Measurements from ENCODE around the gene CACNA1C.

Gene CACNA1C

GRCh38 chr12:2165021-2165420, 112.2 kb downstream of the CACNA1C start:
- H3K27ac ChIP-seq (ENCODE audit: low read depth, low read length), result no peak overlapping the region
- peaks cover 25 to 39% of the 10 kb centered on the region in 2 donors for H3K4me1 ChIP-seq (ENCODE audit: control insufficient read depth in 1 of 2, insufficient read depth in 2 of 2, low read length in 2 of 2)
- H3K9ac ChIP-seq (ENCODE audit: low read depth in 1 of 2, low read length in 2 of 2), result no peak overlapping the region
- no peaks in the 10 kb centered on the region for H3K36me3 ChIP-seq (ENCODE audit: control insufficient read depth in 1 of 2, insufficient read depth in 2 of 2, low read length in 2 of 2)
- H3K4me3 ChIP-seq (ENCODE audit: low read depth in 1 of 2, low read length in 2 of 2), result no peak overlapping the region
- H3K27me3 ChIP-seq (ENCODE audit: control insufficient read depth in 1 of 2, insufficient read depth in 2 of 2, low read length in 2 of 2), result no peaks in the 10 kb centered on the region
- H3K9me3 ChIP-seq (ENCODE audit: control insufficient read depth in 1 of 2, low read length in 2 of 2), result peaks cover 4 to 7% of the 10 kb centered on the region in 2 donors

GRCh38 chr12:2165927-2166326, 113.1 kb downstream of the CACNA1C start:
- peaks cover 25 to 39% of the 10 kb centered on the region in 2 donors for H3K4me1 ChIP-seq (ENCODE audit: control insufficient read depth in 1 of 2, insufficient read depth in 2 of 2, low read length in 2 of 2)
- H3K4me3 ChIP-seq (ENCODE audit: low read depth in 1 of 2, low read length in 2 of 2), result no peak overlapping the region
- H3K27ac ChIP-seq (ENCODE audit: low read depth, low read length), result no peak overlapping the region
- H3K9ac ChIP-seq (ENCODE audit: low read depth in 1 of 2, low read length in 2 of 2), result no peak overlapping the region
- H3K27me3 ChIP-seq (ENCODE audit: control insufficient read depth in 1 of 2, insufficient read depth in 2 of 2, low read length in 2 of 2), result no peaks in the 10 kb centered on the region
- H3K36me3 ChIP-seq (ENCODE audit: control insufficient read depth in 1 of 2, insufficient read depth in 2 of 2, low read length in 2 of 2), result no peaks in the 10 kb centered on the region
- H3K9me3 ChIP-seq (ENCODE audit: control insufficient read depth in 1 of 2, low read length in 2 of 2), result peaks cover 4 to 7% of the 10 kb centered on the region in 2 donors

GRCh38 chr12:2166696-2167095, 113.9 kb downstream of the CACNA1C start:
- Histone ChIP-seq H3K27ac (ENCODE audit: low read depth, low read length) (no peak overlapping the region), H3K27me3 (ENCODE audit: control insufficient read depth in 1 of 2, insufficient read depth in 2 of 2, low read length in 2 of 2) (no peaks in the 10 kb centered on the region), H3K36me3 (ENCODE audit: control insufficient read depth in 1 of 2, insufficient read depth in 2 of 2, low read length in 2 of 2) (no peaks in the 10 kb centered on the region), H3K4me3 (ENCODE audit: low read depth in 1 of 2, low read length in 2 of 2) (no peak overlapping the region), H3K9me3 (ENCODE audit: control insufficient read depth in 1 of 2, low read length in 2 of 2) (peaks cover 4 to 7% of the 10 kb centered on the region in 2 donors), H3K9ac (ENCODE audit: low read depth in 1 of 2, low read length in 2 of 2) (no peak overlapping the region), H3K4me1 (ENCODE audit: control insufficient read depth in 1 of 2, insufficient read depth in 2 of 2, low read length in 2 of 2) (peaks cover 20 to 35% of the 10 kb centered on the region in 2 donors)

- Histone ChIP-seq H3K9me3 (ENCODE audit: control insufficient read depth in 1 of 2, low read length in 2 of 2) (peaks cover 4 to 7% of the 10 kb centered on the region in 2 donors), H3K27ac (ENCODE audit: low read depth, low read length) (no peak overlapping the region), H3K4me1 (ENCODE audit: control insufficient read depth in 1 of 2, insufficient read depth in 2 of 2, low read length in 2 of 2) (peaks cover 20 to 31% of the 10 kb centered on the region in 2 donors), H3K27me3 (ENCODE audit: control insufficient read depth in 1 of 2, insufficient read depth in 2 of 2, low read length in 2 of 2) (no peaks in the 10 kb centered on the region), H3K36me3 (ENCODE audit: control insufficient read depth in 1 of 2, insufficient read depth in 2 of 2, low read length in 2 of 2) (no peaks in the 10 kb centered on the region), H3K4me3 (ENCODE audit: low read depth in 1 of 2, low read length in 2 of 2) (no peak overlapping the region), H3K9ac (ENCODE audit: low read depth in 1 of 2, low read length in 2 of 2) (no peak overlapping the region)
Observed at GRCh38 chr12:2167231-2167630, 114.4 kb downstream of the CACNA1C start.

GRCh38 chr12:2168808-2169207, 116.0 kb downstream of the CACNA1C start:
- Histone ChIP-seq H3K27ac (ENCODE audit: low read depth, low read length) (no peak overlapping the region), H3K27me3 (ENCODE audit: control insufficient read depth in 1 of 2, insufficient read depth in 2 of 2, low read length in 2 of 2) (no peaks in the 10 kb centered on the region), H3K4me1 (ENCODE audit: control insufficient read depth in 1 of 2, insufficient read depth in 2 of 2, low read length in 2 of 2) (peaks cover 10 to 18% of the 10 kb centered on the region in 2 donors), H3K4me3 (ENCODE audit: low read depth in 1 of 2, low read length in 2 of 2) (no peak overlapping the region), H3K9me3 (ENCODE audit: control insufficient read depth in 1 of 2, low read length in 2 of 2) (peaks cover 4 to 7% of the 10 kb centered on the region in 2 donors), H3K9ac (ENCODE audit: low read depth in 1 of 2, low read length in 2 of 2) (no peak overlapping the region), H3K36me3 (ENCODE audit: control insufficient read depth in 1 of 2, insufficient read depth in 2 of 2, low read length in 2 of 2) (no peaks in the 10 kb centered on the region)

- H3K4me3 ChIP-seq (ENCODE audit: low read depth in 1 of 2, low read length in 2 of 2), result no peak overlapping the region
- no peaks in the 10 kb centered on the region for H3K36me3 ChIP-seq (ENCODE audit: control insufficient read depth in 1 of 2, insufficient read depth in 2 of 2, low read length in 2 of 2)
- no peak overlapping the region for H3K27ac ChIP-seq (ENCODE audit: low read depth, low read length)
- no peaks in the 10 kb centered on the region for H3K27me3 ChIP-seq (ENCODE audit: control insufficient read depth in 1 of 2, insufficient read depth in 2 of 2, low read length in 2 of 2)
- peaks cover 8 to 13% of the 10 kb centered on the region in 2 donors for H3K4me1 ChIP-seq (ENCODE audit: control insufficient read depth in 1 of 2, insufficient read depth in 2 of 2, low read length in 2 of 2)
- H3K9ac ChIP-seq (ENCODE audit: low read depth in 1 of 2, low read length in 2 of 2), result no peak overlapping the region
- H3K9me3 ChIP-seq (ENCODE audit: control insufficient read depth in 1 of 2, low read length in 2 of 2), result peaks cover 4 to 7% of the 10 kb centered on the region in 2 donors
Observed at GRCh38 chr12:2169489-2169888, 116.7 kb downstream of the CACNA1C start.

- H3K4me3 ChIP-seq (ENCODE audit: low read depth in 1 of 2, low read length in 2 of 2), result no peak overlapping the region
- H3K9ac ChIP-seq (ENCODE audit: low read depth in 1 of 2, low read length in 2 of 2), result no peak overlapping the region
- H3K27ac ChIP-seq (ENCODE audit: low read depth, low read length), result no peak overlapping the region
- H3K27me3 ChIP-seq (ENCODE audit: control insufficient read depth in 1 of 2, insufficient read depth in 2 of 2, low read length in 2 of 2), result no peaks in the 10 kb centered on the region
- H3K4me1 ChIP-seq (ENCODE audit: control insufficient read depth in 1 of 2, insufficient read depth in 2 of 2, low read length in 2 of 2), result peaks cover 8 to 13% of the 10 kb centered on the region in 2 donors
- no peaks in the 10 kb centered on the region for H3K36me3 ChIP-seq (ENCODE audit: control insufficient read depth in 1 of 2, insufficient read depth in 2 of 2, low read length in 2 of 2)
- peaks cover 4 to 7% of the 10 kb centered on the region in 2 donors for H3K9me3 ChIP-seq (ENCODE audit: control insufficient read depth in 1 of 2, low read length in 2 of 2)
Observed at GRCh38 chr12:2169940-2170339, 117.2 kb downstream of the CACNA1C start.

GRCh38 chr12:2170376-2170775, 117.6 kb downstream of the CACNA1C start:
- H3K27ac ChIP-seq (ENCODE audit: low read depth, low read length), result no peak overlapping the region
- H3K36me3 ChIP-seq (ENCODE audit: control insufficient read depth in 1 of 2, insufficient read depth in 2 of 2, low read length in 2 of 2), result no peaks in the 10 kb centered on the region
- peaks cover 4 to 7% of the 10 kb centered on the region in 2 donors for H3K9me3 ChIP-seq (ENCODE audit: control insufficient read depth in 1 of 2, low read length in 2 of 2)
- H3K4me3 ChIP-seq (ENCODE audit: low read depth in 1 of 2, low read length in 2 of 2), result no peak overlapping the region
- H3K9ac ChIP-seq (ENCODE audit: low read depth in 1 of 2, low read length in 2 of 2), result no peak overlapping the region
- peaks cover 8 to 13% of the 10 kb centered on the region in 2 donors for H3K4me1 ChIP-seq (ENCODE audit: control insufficient read depth in 1 of 2, insufficient read depth in 2 of 2, low read length in 2 of 2)
- H3K27me3 ChIP-seq (ENCODE audit: control insufficient read depth in 1 of 2, insufficient read depth in 2 of 2, low read length in 2 of 2), result no peaks in the 10 kb centered on the region

- Histone ChIP-seq H3K36me3 (ENCODE audit: control insufficient read depth in 1 of 2, insufficient read depth in 2 of 2, low read length in 2 of 2) (no peaks in the 10 kb centered on the region), H3K9me3 (ENCODE audit: control insufficient read depth in 1 of 2, low read length in 2 of 2) (peaks cover 4 to 7% of the 10 kb centered on the region in 2 donors), H3K4me3 (ENCODE audit: low read depth in 1 of 2, low read length in 2 of 2) (no peak overlapping the region), H3K9ac (ENCODE audit: low read depth in 1 of 2, low read length in 2 of 2) (no peak overlapping the region), H3K4me1 (ENCODE audit: control insufficient read depth in 1 of 2, insufficient read depth in 2 of 2, low read length in 2 of 2) (peaks cover 8 to 13% of the 10 kb centered on the region in 2 donors), H3K27ac (ENCODE audit: low read depth, low read length) (no peak overlapping the region), H3K27me3 (ENCODE audit: control insufficient read depth in 1 of 2, insufficient read depth in 2 of 2, low read length in 2 of 2) (no peaks in the 10 kb centered on the region)
Observed at GRCh38 chr12:2171672-2172426, 119.1 kb downstream of the CACNA1C start.

- Histone ChIP-seq H3K27ac (ENCODE audit: low read depth, low read length) (no peak overlapping the region), H3K4me3 (ENCODE audit: low read depth in 1 of 2, low read length in 2 of 2) (no peak overlapping the region), H3K36me3 (ENCODE audit: control insufficient read depth in 1 of 2, insufficient read depth in 2 of 2, low read length in 2 of 2) (no peaks in the 10 kb centered on the region), H3K9me3 (ENCODE audit: control insufficient read depth in 1 of 2, low read length in 2 of 2) (no peaks in the 10 kb centered on the region), H3K9ac (ENCODE audit: low read depth in 1 of 2, low read length in 2 of 2) (no peak overlapping the region), H3K27me3 (ENCODE audit: control insufficient read depth in 1 of 2, insufficient read depth in 2 of 2, low read length in 2 of 2) (no peaks in the 10 kb centered on the region), H3K4me1 (ENCODE audit: control insufficient read depth in 1 of 2, insufficient read depth in 2 of 2, low read length in 2 of 2) (peaks cover 8 to 13% of the 10 kb centered on the region in 2 donors)
Observed at GRCh38 chr12:2172491-2173214, 119.9 kb downstream of the CACNA1C start.
